VCaP (cell line): ENCODE data around the gene SBNO1.
A peak's percentile ranks its signal among the peaks of the same experiment; 100 is the strongest.

Source experiments
- H3K27ac ChIP-seq: fragments of 450-650 bp; 2 replicates; pipeline ENCODE4 v1.5.1; 2017
- TF ChIP-seq, protein P1 (sequence below): fragments of 450-650 bp; conservative IDR thresholded peaks from 2 replicates; pipeline ENCODE4 v1.5.1; 2017; ENCODE audit warnings: mild to moderate bottlenecking, moderate library complexity

Gene SBNO1

DNA sequence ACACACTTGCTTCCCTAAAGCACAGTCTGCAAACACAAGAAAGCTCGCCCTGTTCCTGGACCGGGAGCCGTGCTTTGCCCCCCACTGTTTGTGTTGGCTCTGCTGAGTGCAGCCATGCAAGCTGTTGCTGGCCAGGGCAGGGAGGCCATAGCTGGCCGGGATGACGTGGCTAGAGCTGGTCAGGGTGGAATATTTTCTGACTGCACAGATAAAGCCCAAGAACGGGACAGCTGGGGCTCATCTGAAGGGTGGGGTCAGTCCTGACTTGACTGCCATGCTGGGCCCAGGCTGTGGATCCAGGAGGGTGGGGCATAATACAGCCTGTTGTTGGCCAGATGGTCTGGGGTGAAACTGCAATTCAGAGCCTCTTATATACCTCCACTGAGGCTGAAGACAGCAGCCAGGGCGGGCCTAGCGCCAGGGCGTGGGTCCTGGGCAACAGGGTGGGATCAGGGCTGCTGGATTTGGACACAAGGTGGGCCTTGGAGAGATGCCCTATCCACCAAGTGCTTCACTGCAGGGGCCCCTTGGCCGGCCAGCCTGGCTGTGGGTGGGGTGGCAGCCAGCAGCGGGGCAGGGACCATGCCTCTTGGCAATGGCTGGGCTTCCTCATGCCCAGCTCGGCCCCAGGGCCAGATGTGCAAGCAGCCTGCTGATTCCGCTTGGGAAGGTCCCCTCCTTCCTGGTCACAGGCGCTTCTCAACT lies 34.1 kb upstream of the SBNO1 start:
- TF ChIP-seq, protein P1, sequence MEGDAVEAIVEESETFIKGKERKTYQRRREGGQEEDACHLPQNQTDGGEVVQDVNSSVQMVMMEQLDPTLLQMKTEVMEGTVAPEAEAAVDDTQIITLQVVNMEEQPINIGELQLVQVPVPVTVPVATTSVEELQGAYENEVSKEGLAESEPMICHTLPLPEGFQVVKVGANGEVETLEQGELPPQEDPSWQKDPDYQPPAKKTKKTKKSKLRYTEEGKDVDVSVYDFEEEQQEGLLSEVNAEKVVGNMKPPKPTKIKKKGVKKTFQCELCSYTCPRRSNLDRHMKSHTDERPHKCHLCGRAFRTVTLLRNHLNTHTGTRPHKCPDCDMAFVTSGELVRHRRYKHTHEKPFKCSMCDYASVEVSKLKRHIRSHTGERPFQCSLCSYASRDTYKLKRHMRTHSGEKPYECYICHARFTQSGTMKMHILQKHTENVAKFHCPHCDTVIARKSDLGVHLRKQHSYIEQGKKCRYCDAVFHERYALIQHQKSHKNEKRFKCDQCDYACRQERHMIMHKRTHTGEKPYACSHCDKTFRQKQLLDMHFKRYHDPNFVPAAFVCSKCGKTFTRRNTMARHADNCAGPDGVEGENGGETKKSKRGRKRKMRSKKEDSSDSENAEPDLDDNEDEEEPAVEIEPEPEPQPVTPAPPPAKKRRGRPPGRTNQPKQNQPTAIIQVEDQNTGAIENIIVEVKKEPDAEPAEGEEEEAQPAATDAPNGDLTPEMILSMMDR, result no peak
- peak overlapping the region; percentile 91 for H3K27ac ChIP-seq

DNA sequence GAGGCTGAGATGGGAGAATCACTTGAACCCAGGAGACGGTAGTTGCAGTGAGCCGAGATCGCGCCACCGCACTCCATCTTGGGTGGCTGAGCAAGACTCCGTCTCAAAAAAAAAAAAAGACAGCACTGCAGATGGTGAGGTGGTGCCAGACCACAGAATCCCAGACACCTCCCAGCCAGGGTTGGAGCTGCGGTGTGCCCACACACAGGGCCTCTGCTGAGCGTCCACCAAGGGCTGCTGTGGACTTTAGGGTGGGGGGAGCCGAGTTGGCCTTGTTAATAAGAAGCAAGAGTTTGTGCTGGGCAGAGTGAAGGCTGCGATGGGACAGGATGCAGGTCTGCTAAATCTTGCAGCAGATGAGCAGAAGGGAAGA lies 33.5 kb upstream of the SBNO1 start:
- H3K27ac ChIP-seq, result peak overlapping the region; percentile 91
- TF ChIP-seq, protein P1, result no peak

DNA sequence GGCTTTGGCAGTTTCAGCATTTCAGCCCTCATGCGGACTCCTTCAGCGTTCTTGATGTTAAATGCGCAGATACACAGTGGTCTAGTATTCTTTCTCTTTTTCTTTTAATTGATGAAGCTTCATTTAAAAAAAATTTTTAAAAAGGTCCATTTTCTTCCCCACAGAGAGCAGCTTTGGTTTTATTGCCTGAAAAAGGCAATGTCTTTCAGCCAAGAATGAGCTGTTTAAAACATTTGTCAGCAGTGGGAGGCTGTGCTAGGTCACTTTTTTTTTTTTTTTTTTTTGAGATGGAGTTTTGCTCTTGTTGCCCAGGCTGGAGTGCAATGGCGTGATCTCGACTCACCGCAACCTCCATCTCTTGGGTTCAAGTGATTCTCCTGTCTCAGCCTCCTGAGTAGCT lies 32.8 kb upstream of the SBNO1 start:
- TF ChIP-seq, protein P1, result no peak
- H3K27ac ChIP-seq, result peak overlapping the region; percentile 91

DNA sequence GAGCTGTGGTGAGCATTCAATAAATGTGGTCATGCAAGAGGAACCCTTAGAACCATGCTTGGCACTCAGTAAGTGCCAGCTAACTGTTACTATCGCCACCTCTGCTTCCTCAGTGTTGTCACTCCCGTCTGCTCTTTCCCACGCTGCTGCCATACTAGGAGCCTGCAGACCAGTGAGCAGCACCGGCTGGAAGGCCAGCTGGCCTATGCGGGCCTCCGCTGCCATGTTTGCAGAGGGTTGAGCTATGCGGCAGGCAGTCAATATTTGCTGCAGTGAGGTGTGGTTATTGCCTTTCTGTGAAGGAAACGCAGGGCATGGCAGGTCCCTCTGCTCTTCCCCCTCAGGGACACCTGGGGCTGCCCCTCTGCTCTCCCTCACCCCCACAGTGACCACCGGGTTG lies 32.3 kb upstream of the SBNO1 start:
- H3K27ac ChIP-seq, result peak overlapping the region; percentile 91
- TF ChIP-seq, protein P1, result no peak

DNA sequence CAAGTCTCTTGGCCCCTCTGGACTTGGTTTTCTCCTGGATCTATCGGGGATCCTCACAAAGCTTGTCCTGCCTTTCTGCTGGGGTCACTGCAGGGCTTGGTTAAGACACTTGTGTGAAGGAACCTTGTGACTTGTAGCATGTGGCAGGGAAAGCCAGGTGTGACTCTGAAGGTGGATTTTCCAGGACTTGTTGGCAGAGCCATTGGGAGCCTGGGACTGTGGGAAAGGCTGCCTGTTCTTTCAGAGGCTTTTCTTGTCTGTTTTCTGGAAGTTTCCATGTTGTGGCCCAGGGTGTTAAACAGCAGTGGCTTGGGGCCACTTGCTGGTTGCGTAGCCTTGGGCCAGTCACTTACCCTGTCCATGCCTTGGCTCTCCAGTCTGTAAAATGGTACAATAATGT lies 31.9 kb upstream of the SBNO1 start:
- TF ChIP-seq, protein P1, result no peak
- H3K27ac ChIP-seq, result peak overlapping the region; percentile 91

DNA sequence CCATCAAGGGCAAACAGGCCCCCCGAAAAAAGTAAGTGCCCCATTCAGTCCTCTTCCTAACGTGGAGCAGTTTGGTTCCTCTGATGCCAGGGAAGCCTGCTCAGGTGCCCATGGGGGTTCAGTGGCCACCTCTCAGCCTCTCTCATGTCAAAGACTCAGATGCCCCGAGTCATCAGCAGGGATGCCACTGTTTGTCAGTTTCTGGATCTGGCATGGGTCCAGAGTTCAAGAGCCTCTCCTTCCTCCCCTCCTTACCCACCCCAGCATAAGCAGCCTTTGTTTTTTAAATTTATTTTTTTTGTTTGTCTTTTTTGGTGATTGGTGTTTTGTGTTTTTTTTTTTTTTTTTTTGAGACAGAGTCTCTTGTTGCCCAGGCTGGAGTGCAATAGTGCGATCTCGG lies 30.6 kb upstream of the SBNO1 start:
- TF ChIP-seq, protein P1, result no peak
- peak overlapping the region; percentile 91 for H3K27ac ChIP-seq

DNA sequence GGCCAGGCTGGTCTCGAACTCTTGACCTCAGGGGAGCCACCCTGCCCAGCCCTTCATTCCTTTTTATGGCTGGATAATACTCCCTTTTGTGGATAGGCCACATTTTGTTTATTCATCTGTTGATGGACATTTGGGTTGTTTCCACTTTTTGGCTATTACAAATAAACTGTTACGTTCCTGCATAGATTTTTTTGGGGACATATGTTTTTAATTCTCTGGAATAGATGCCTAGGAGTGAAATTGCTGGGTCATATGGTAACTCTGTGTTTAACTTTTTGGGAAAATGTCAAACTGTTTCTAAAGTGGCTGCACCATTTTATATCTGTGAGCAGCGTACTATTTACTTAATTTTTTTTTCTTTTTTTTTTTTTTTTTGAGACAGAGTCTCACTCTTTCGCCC lies 29.1 kb upstream of the SBNO1 start:
- H3K27ac ChIP-seq, result peak overlapping the region; percentile 91

More for the DNA sequence above, 29.1 kb upstream of the SBNO1 start:
- TF ChIP-seq, protein P1, result no peak
